HL-60 (cell line): ENCODE results near the gene GRHL1.

ENCODE experiments used
- DNase-seq, 2 experiments: peaks; one replicate each; pipeline ENCODE4 v3.0.0-alpha.2; 2010 to 2020; ENCODE audit warnings: low read depth in 1 of 2, low spot score in 1 of 2
- H3K27ac ChIP-seq: fragments of 250-450 bp; sonication (Bioruptor Pico); replicated peaks from 2 replicates; pipeline ENCODE4 v1.5.1; 2020; ENCODE audit warnings: mild to moderate bottlenecking, moderate library complexity
- H3K27me3 ChIP-seq: fragments of 250-450 bp; sonication (Bioruptor Pico); 2 replicates; pipeline ENCODE4 v1.5.1; 2021; ENCODE audit warnings: mild to moderate bottlenecking, moderate library complexity; ENCODE audit not compliant: insufficient read depth, poor library complexity, severe bottlenecking
- H3K4me3 ChIP-seq: replicated peaks from 2 replicates; pipeline ENCODE4 v1.5.1; 2011; ENCODE audit warnings: mild to moderate bottlenecking, control low read depth, low read length; ENCODE audit not compliant: insufficient read depth
- GABPA ChIP-seq: IDR thresholded peaks from 2 replicates; pipeline ENCODE4 v1.6.1; 2012; ENCODE audit warnings: low read depth
- POLR2AphosphoS5 ChIP-seq: IDR thresholded peaks from 2 replicates; pipeline ENCODE4 v1.6.1; 2012; ENCODE audit warnings: low read depth
- REST ChIP-seq: IDR thresholded peaks from 2 replicates; pipeline ENCODE4 v1.6.1; 2012; ENCODE audit warnings: low read depth; ENCODE audit not compliant: insufficient replicate concordance
- SPI1 ChIP-seq: IDR thresholded peaks from 2 replicates; pipeline ENCODE4 v1.6.1; 2012; ENCODE audit warnings: low read depth, mild to moderate bottlenecking, borderline replicate concordance
- TF ChIP-seq, protein P1 (sequence below): IDR thresholded peaks from one replicate; pipeline ENCODE4 v1.5.1; 2011; ENCODE audit warnings: low read length, control low read depth, inconsistent platforms; ENCODE audit not compliant: insufficient read depth

GRHL1 gene

GRCh38 chr2:9998916-9999654, 47.6 kb downstream of the GRHL1 start:
- TF ChIP-seq POLR2AphosphoS5 (no peak), SPI1 (no peak), REST (no peak), GABPA (no peak)
- TF ChIP-seq, protein P1, sequence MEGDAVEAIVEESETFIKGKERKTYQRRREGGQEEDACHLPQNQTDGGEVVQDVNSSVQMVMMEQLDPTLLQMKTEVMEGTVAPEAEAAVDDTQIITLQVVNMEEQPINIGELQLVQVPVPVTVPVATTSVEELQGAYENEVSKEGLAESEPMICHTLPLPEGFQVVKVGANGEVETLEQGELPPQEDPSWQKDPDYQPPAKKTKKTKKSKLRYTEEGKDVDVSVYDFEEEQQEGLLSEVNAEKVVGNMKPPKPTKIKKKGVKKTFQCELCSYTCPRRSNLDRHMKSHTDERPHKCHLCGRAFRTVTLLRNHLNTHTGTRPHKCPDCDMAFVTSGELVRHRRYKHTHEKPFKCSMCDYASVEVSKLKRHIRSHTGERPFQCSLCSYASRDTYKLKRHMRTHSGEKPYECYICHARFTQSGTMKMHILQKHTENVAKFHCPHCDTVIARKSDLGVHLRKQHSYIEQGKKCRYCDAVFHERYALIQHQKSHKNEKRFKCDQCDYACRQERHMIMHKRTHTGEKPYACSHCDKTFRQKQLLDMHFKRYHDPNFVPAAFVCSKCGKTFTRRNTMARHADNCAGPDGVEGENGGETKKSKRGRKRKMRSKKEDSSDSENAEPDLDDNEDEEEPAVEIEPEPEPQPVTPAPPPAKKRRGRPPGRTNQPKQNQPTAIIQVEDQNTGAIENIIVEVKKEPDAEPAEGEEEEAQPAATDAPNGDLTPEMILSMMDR = no peak

DNA sequence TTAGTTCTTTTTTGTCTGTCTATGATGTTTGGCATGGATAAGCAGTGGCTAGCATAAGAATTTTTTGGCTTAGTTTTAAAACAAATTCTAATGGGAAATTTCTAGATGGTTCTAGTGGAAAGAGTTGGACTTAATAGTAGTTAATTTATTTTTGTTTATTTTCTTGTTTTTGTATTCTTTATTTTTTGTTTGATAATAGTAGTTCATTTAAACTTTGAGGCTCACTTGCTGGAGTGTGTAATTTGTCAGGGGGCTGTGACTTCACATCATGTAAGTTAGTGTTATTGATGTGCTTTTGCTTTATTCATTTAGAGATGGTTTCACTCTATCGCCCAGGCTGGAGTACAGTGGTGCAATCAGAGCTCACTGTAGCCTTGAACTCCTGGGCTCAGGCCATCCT, 48.2 kb downstream of the GRHL1 start:
- Histone ChIP-seq H3K27me3 (no peaks in the 10 kb centered on the region), H3K27ac (no peak overlapping the region), H3K4me3 (no peak overlapping the region)
- DNase-seq = no peak
- TF ChIP-seq REST (no peak), POLR2AphosphoS5 (no peak), SPI1 (no peak)

More at GRCh38 chr2:9998916-9999654, 47.6 kb downstream of the GRHL1 start:
- H3K4me3 ChIP-seq = no peak overlapping the region
- no peak overlapping the region for H3K27ac ChIP-seq
- no peaks in the 10 kb centered on the region for H3K27me3 ChIP-seq
- DNase-seq = no peak

GRCh38 chr2:10000541-10000940, 49.0 kb downstream of the GRHL1 start:
- no peak for DNase-seq
- no peak overlapping the region for H3K27ac ChIP-seq
- no peak for TF ChIP-seq GABPA
- TF ChIP-seq, protein P1 = no peak
- no peak overlapping the region for H3K4me3 ChIP-seq
- no peaks in the 10 kb centered on the region for H3K27me3 ChIP-seq

DNA sequence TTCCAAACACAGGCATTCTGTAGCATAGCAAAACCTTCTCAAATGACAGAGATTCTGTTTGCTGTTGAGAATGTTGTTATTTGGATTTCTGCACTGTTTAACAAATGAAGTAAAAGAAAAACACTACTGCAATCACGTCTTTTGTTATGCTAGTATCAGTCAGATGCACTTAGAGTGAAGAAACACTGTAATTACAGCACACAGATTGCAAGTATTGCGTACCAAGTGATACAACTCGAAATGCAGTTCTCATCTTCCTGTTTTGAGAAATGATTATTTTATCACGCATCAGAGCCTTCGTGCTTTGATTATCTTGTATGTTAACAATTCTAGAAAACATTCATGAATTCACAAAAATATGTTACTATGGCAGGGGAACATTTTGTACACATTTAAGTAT, 50.1 kb downstream of the GRHL1 start:
- peak in 1 of 2 experiments; percentile 20 for DNase-seq
- Histone ChIP-seq H3K27me3 (no peaks in the 10 kb centered on the region), H3K4me3 (no peak overlapping the region), H3K27ac (no peak overlapping the region)
- TF ChIP-seq REST (no peak), GABPA (no peak), POLR2AphosphoS5 (no peak), SPI1 (no peak)
- TF ChIP-seq, protein P1 = no peak
